PC-9 (cell line): ENCODE measurements around the gene KPNA2. TPM values are rescaled to one million over a fixed set of nuclear protein-coding genes. Genes with fewer than 3 reads are reported as not detected.

Experiments
- BruUV-seq: library from RNA; stranded (reverse); fragments of 400-500 nt; replicated peaks from 2 replicates; lab custom pipeline; 2021; lab: Mats Ljungman, UMichigan
- CTCF ChIA-PET: fragments of 300-600 bp; sonication (Branson Sonifier 250); formaldehyde crosslinking; loops from one replicate; lab custom pipeline; 2022; ENCODE audit warnings: antibody characterized with exemption; lab: Charles Lee
- POLR2A ChIA-PET: fragments of 300-600 bp; sonication (Branson Sonifier 250); formaldehyde crosslinking; loops from one replicate; lab custom pipeline; 2022; ENCODE audit warnings: antibody characterized with exemption; ENCODE audit not compliant: unreplicated experiment; lab: Charles Lee
- DNase-seq, 2 experiments: peaks; one replicate each; pipeline versions ENCODE4 v3.0.0 to v3.0.0-alpha.2; 2015 to 2022; ENCODE audit warnings: mixed read lengths in 1 of 2
- H2AFZ ChIP-seq: fragments of 200-600 bp; sonication (generic); 2 replicates; pipeline ENCODE4 v1.8.1; 2017; ENCODE audit warnings: antibody characterized with exemption
- H3F3A ChIP-seq: fragments of 200-600 bp; sonication (generic); 2 replicates; pipeline ENCODE4 v1.8.1; 2017; ENCODE audit warnings: antibody characterized with exemption, mild to moderate bottlenecking, low read depth; ENCODE audit not compliant: insufficient read depth
- H3K27ac ChIP-seq: fragments of 200-600 bp; sonication (generic); 2 replicates; pipeline ENCODE4 v1.6.1; 2016; ENCODE audit warnings: mixed run types
- H3K27me3 ChIP-seq: fragments of 200-600 bp; sonication (generic); 2 replicates; pipeline ENCODE4 v1.6.1; 2016; ENCODE audit warnings: low read depth, mixed run types; ENCODE audit not compliant: insufficient read depth
- H3K36me3 ChIP-seq: fragments of 200-600 bp; sonication (generic); 2 replicates; pipeline ENCODE4 v1.6.1; 2016; ENCODE audit warnings: low read depth, mixed run types
- H3K4me1 ChIP-seq: fragments of 200-600 bp; sonication (generic); replicated peaks from 2 replicates; pipeline ENCODE4 v1.6.1; 2016; ENCODE audit warnings: mixed run types; ENCODE audit not compliant: insufficient read depth
- H3K4me2 ChIP-seq: fragments of 200-600 bp; sonication (generic); 2 replicates; pipeline ENCODE4 v1.6.1; 2017; ENCODE audit warnings: mixed run types
- H3K4me3 ChIP-seq: fragments of 200-600 bp; sonication (generic); 2 replicates; pipeline ENCODE4 v1.6.1; 2016; ENCODE audit warnings: mixed run types
- H3K79me2 ChIP-seq: fragments of 200-600 bp; sonication (generic); 2 replicates; pipeline ENCODE4 v1.6.1; 2017; ENCODE audit warnings: low read depth, mixed run types
- H3K9me2 ChIP-seq: fragments of 200-600 bp; sonication (generic); 2 replicates; pipeline ENCODE4 v1.8.1; 2017; ENCODE audit warnings: mild to moderate bottlenecking; ENCODE audit not compliant: insufficient read depth
- H3K9me3 ChIP-seq: fragments of 200-600 bp; sonication (generic); 2 replicates; pipeline ENCODE4 v1.8.1; 2016; ENCODE audit warnings: low read depth; ENCODE audit not compliant: insufficient read depth
- H4K20me1 ChIP-seq: fragments of 200-600 bp; sonication (generic); 2 replicates; pipeline ENCODE4 v1.8.1; 2017; ENCODE audit not compliant: insufficient read depth
- EZH2 ChIP-seq: fragments of 200-600 bp; sonication (generic); IDR thresholded peaks from 2 replicates; pipeline ENCODE4 v1.8.0; 2017; ENCODE audit warnings: antibody characterized with exemption, low read depth
- intact Hi-C: fragments of 100-400 bp; cut with micrococcal nuclease; formaldehyde crosslinking; loops from one replicate; pipeline ENCODE4 v1.10.0; 2022; ENCODE audit not compliant: unreplicated experiment
- total RNA-seq: library from RNA; stranded (reverse); gene quantifications from 2 replicates; pipeline ENCODE4 v1.2.3, GENCODE V29; 2021
- TF ChIP-seq, protein P1 (sequence below): fragments of 200-600 bp; sonication (generic); conservative IDR thresholded peaks from 2 replicates; pipeline ENCODE4 v1.6.1; 2017; ENCODE audit warnings: mixed run types, antibody characterized with exemption, mild to moderate bottlenecking, moderate library complexity

Gene KPNA2
- total RNA-seq, 1 experiment from 2014 or later = 201 TPM

DNA sequence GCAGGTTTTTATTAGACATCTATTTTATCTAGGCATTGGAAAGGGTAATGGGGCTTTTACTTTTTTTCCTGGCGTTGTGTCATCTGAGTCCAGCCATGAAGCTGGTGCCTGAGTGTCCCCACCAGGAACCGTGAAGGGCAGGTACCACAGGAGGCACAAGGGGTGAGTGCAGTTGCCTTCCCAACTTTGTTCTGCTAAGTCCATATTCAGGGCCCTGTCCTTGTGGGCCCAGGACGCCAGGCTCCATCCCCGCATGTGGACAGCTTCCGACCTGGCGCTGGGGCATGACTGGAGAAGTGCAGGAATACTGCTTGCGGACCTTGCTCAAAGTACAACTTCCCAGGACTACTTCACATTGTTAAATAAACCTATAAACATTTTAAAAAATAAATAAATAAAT is 60.6 kb downstream of the KPNA2 start:
- intact Hi-C loops = no loop called here
- no peaks in the 10 kb centered on the region for H3K27me3 ChIP-seq
- DNase-seq = no peak
- no peak overlapping the region for H2AFZ ChIP-seq
- no peaks in the 10 kb centered on the region; the same call in 1 of the 2 replicates for H3K4me1 ChIP-seq
- no TSS peak for BruUV-seq
- H4K20me1 ChIP-seq = no peaks in the 10 kb centered on the region
- no peaks in the 10 kb centered on the region for H3K9me3 ChIP-seq
- TF ChIP-seq, protein P1, sequence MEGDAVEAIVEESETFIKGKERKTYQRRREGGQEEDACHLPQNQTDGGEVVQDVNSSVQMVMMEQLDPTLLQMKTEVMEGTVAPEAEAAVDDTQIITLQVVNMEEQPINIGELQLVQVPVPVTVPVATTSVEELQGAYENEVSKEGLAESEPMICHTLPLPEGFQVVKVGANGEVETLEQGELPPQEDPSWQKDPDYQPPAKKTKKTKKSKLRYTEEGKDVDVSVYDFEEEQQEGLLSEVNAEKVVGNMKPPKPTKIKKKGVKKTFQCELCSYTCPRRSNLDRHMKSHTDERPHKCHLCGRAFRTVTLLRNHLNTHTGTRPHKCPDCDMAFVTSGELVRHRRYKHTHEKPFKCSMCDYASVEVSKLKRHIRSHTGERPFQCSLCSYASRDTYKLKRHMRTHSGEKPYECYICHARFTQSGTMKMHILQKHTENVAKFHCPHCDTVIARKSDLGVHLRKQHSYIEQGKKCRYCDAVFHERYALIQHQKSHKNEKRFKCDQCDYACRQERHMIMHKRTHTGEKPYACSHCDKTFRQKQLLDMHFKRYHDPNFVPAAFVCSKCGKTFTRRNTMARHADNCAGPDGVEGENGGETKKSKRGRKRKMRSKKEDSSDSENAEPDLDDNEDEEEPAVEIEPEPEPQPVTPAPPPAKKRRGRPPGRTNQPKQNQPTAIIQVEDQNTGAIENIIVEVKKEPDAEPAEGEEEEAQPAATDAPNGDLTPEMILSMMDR = no peak
- TF ChIP-seq EZH2 = no peak
- ChIA-PET POLR2A (no interaction called here), CTCF (no interaction called here)
- H3K4me3 ChIP-seq = no peak overlapping the region
- peaks cover 7% of the 10 kb centered on the region; the same call in 1 of the 2 replicates for H3F3A ChIP-seq
- no peak overlapping the region for H3K27ac ChIP-seq
- H3K36me3 ChIP-seq = no peaks in the 10 kb centered on the region
- H3K79me2 ChIP-seq = no peaks in the 10 kb centered on the region
- no peak overlapping the region for H3K4me2 ChIP-seq
- no peaks in the 10 kb centered on the region for H3K9me2 ChIP-seq

Other genes starting within 250 kb of the KPNA2 start
- gene BPTF, start 210.2 kb upstream of the KPNA2 start, total RNA-seq = 68.2 and 95.6 TPM in 2 replicates
- gene C17orf58, start 39.3 kb upstream of the KPNA2 start, total RNA-seq = 14.5 and 15.5 TPM in 2 replicates
- gene AMZ2, start 212.3 kb downstream of the KPNA2 start, total RNA-seq = 60.8 and 88.3 TPM in 2 replicates